IMR-90 (cell line): ENCODE measurements around the gene EGFR. TPM values are rescaled to one million over a fixed set of nuclear protein-coding genes. Genes with fewer than 3 reads are reported as not detected.

ENCODE experiments used
- ATAC-seq: fragments of 200-7000 bp; cut with Tn5 transposase; 2 replicates; pipeline ENCODE4 v1.9.1; 2020; ENCODE audit warnings: low read depth, mild to moderate bottlenecking, moderate library complexity
- BruUV-seq: library from RNA; stranded (reverse); fragments of 400-500 nt; replicated peaks from 2 replicates; lab custom pipeline; 2021; lab: Mats Ljungman, UMichigan
- CTCF ChIA-PET: fragments of 300-600 bp; formaldehyde crosslinking; extraction: SDS; loops from one replicate; lab custom pipeline; 2021; ENCODE audit warnings: antibody characterized with exemption; lab: Yijun Ruan, JAX
- POLR2A ChIA-PET: fragments of 300-600 bp; sonication (Branson Sonifier 250); formaldehyde crosslinking; loops from one replicate; lab custom pipeline; 2022; ENCODE audit warnings: antibody characterized with exemption; ENCODE audit not compliant: unreplicated experiment; lab: Charles Lee
- DNase-seq: peaks from one replicate; pipeline ENCODE4 v3.0.0; 2013
- H2AFZ ChIP-seq: replicated peaks from 2 replicates; pipeline ENCODE3; 2013; ENCODE audit warnings: low read length, mild to moderate bottlenecking; ENCODE audit not compliant: poor library complexity
- H2AK5ac ChIP-seq: 2 replicates; pipeline ENCODE4 v1.6.1; 2013; ENCODE audit warnings: low read depth, low read length, inconsistent platforms
- H2AK9ac ChIP-seq: replicated peaks from 2 replicates; pipeline ENCODE3; 2013; ENCODE audit warnings: mild to moderate bottlenecking, low read depth, low read length, moderate library complexity; ENCODE audit not compliant: poor library complexity
- H2BK120ac ChIP-seq: 2 replicates; pipeline ENCODE4 v1.6.1; 2013; ENCODE audit warnings: low read depth, low read length, inconsistent platforms
- H2BK15ac ChIP-seq: 3 replicates; pipeline ENCODE4 v1.6.1; 2013; ENCODE audit warnings: low read depth, low read length, inconsistent platforms
- H2BK20ac ChIP-seq: 2 replicates; pipeline ENCODE4 v1.6.1; 2013; ENCODE audit warnings: low read depth, mild to moderate bottlenecking, inconsistent platforms, low read length, moderate library complexity
- H2BK5ac ChIP-seq: 2 replicates; pipeline ENCODE4 v1.6.1; 2013; ENCODE audit warnings: mild to moderate bottlenecking, low read depth, low read length, inconsistent platforms; ENCODE audit not compliant: poor library complexity, severe bottlenecking
- H3K14ac ChIP-seq: replicated peaks from 2 replicates; pipeline ENCODE4 v1.6.1; 2013; ENCODE audit warnings: low read depth, low read length, inconsistent platforms
- H3K18ac ChIP-seq: 2 replicates; pipeline ENCODE4 v1.6.1; 2013; ENCODE audit warnings: low read depth, low read length, control low read depth
- H3K23ac ChIP-seq: 2 replicates; pipeline ENCODE4 v1.6.1; 2013; ENCODE audit warnings: low read depth, low read length, inconsistent platforms
- H3K27ac ChIP-seq: 2 replicates; pipeline ENCODE4 v1.5.1; 2013; ENCODE audit warnings: mild to moderate bottlenecking, control low read depth, low read length; ENCODE audit not compliant: insufficient read depth
- H3K27me3 ChIP-seq: 2 replicates; pipeline ENCODE4 v1.6.1; 2013; ENCODE audit warnings: low read length; ENCODE audit not compliant: control insufficient read depth, insufficient read depth
- H3K36me3 ChIP-seq: 2 replicates; pipeline ENCODE4 v1.6.1; 2013; ENCODE audit warnings: low read length, mixed read lengths; ENCODE audit not compliant: control insufficient read depth, insufficient read depth
- H3K4ac ChIP-seq: 2 replicates; pipeline ENCODE4 v1.6.1; 2013; ENCODE audit warnings: low read depth, low read length, inconsistent platforms
- H3K4me1 ChIP-seq: 2 replicates; pipeline ENCODE4 v1.6.1; 2013; ENCODE audit warnings: low read length, mixed read lengths; ENCODE audit not compliant: control insufficient read depth, insufficient read depth
- H3K4me2 ChIP-seq: 2 replicates; pipeline ENCODE4 v1.6.1; 2013; ENCODE audit warnings: low read depth, mild to moderate bottlenecking, control low read depth, low read length, moderate library complexity
- H3K4me3 ChIP-seq: 2 replicates; pipeline ENCODE4 v1.5.1; 2013; ENCODE audit warnings: low read depth, mild to moderate bottlenecking, control low read depth, low read length, moderate library complexity; ENCODE audit not compliant: insufficient read depth
- H3K56ac ChIP-seq: 2 replicates; pipeline ENCODE4 v1.6.1; 2013; ENCODE audit warnings: low read length, inconsistent platforms; ENCODE audit not compliant: insufficient read depth; ENCODE audit errors: extremely low read depth
- H3K79me1 ChIP-seq, 2 experiments: 2 replicates each; pipeline ENCODE4 v1.6.1; 2013; ENCODE audit warnings: low read length in 2 of 2, inconsistent platforms in 1 of 2, low read depth in 1 of 2
- H3K9ac ChIP-seq: 2 replicates; pipeline ENCODE4 v1.6.1; 2013; ENCODE audit warnings: low read depth, low read length, control low read depth
- H3K9me1 ChIP-seq: 2 replicates; pipeline ENCODE4 v1.6.1; 2013; ENCODE audit warnings: low read length, inconsistent platforms; ENCODE audit not compliant: insufficient read depth
- H3K9me3 ChIP-seq: 2 replicates; pipeline ENCODE4 v1.6.1; 2013; ENCODE audit warnings: low read length; ENCODE audit not compliant: control insufficient read depth, insufficient read depth
- H4K20me1 ChIP-seq: 2 replicates; pipeline ENCODE4 v1.6.1; 2013; ENCODE audit warnings: low read length, inconsistent platforms; ENCODE audit not compliant: insufficient read depth
- H4K5ac ChIP-seq: 2 replicates; pipeline ENCODE4 v1.6.1; 2013; ENCODE audit warnings: mild to moderate bottlenecking, low read depth, low read length, control low read depth
- H4K8ac ChIP-seq, 2 experiments: 2 replicates each; pipeline ENCODE4 v1.6.1; 2013; ENCODE audit warnings: low read depth in 2 of 2, low read length in 2 of 2, control low read depth in 1 of 2, inconsistent platforms in 1 of 2
- H4K91ac ChIP-seq: 2 replicates; pipeline ENCODE4 v1.6.1; 2013; ENCODE audit warnings: low read depth, low read length, inconsistent platforms; ENCODE audit not compliant: insufficient read depth
- CTCF ChIP-seq: conservative IDR thresholded peaks from 2 replicates; pipeline ENCODE4 v1.5.1; 2012; ENCODE audit warnings: mild to moderate bottlenecking, low read depth, low read length, improper control_type of control experiment
- RAD21 ChIP-seq: IDR thresholded peaks from 2 replicates; pipeline ENCODE4 v1.6.1; 2012; ENCODE audit warnings: low read length, improper control_type of control experiment
- SMC3 ChIP-seq: fragments of 150-350 bp; IDR thresholded peaks from 2 replicates; pipeline ENCODE4 v1.6.1; 2016; ENCODE audit warnings: low read depth, mild to moderate bottlenecking, antibody characterized with exemption, low read length, moderate library complexity
- WGBS, 2 experiments: methylation state at CpG; one replicate each; pipeline versions ENCODE4 v1.1.5 to v1.1.7; 2013; ENCODE audit warnings: missing lambda C conversion rate in 2 of 2; ENCODE audit not compliant: insufficient read length in 1 of 2; ENCODE audit errors: extremely low coverage in 2 of 2; 5-methylcytosine and 5-hydroxymethylcytosine counted together
- dilution Hi-C: fragments of 300-500 bp; cut with HindIII; formaldehyde crosslinking; loops from one replicate; pipeline ENCODE4 v1.14.3; 2018; ENCODE audit warnings: low sequenced_read_pairs; ENCODE audit not compliant: unreplicated experiment
- in situ Hi-C: fragments of 300-500 bp; cut with MboI; formaldehyde crosslinking; loops from 3 replicates; pipeline ENCODE4 v1.14.3; 2019; ENCODE audit warnings: low sequenced_read_pairs, inconsistent platforms, mixed read lengths
- intact Hi-C: fragments of 100-400 bp; cut with micrococcal nuclease; formaldehyde crosslinking; loops from 2 replicates; pipeline ENCODE4 v1.10.0; 2022
- polyA plus RNA-seq, 3 experiments: library from polyadenylated mRNA; depleted of rRNA; stranded (reverse); fragments of >200 nt; gene quantifications; 2 replicates each; pipeline ENCODE4 v1.2.3, GENCODE V29; 2012; ENCODE audit warnings: low replicate concordance in 1 of 3
- total RNA-seq: library from RNA; depleted of rRNA; stranded (reverse); fragments of >200 nt; gene quantifications from 2 replicates; pipeline ENCODE4 v1.2.3, GENCODE V29; 2012

EGFR gene
- total and polyA plus RNA-seq, 2 of the 4 experiments (the other 2 are of a cell fraction), result 36.9 to 60.4 TPM

- 90% methylated on average over 15 of the region's 25 CpGs; no CpG with 5 or more reads in 1 of the 2 experiments for WGBS, 2 experiments
- Histone ChIP-seq H3K18ac (no peak overlapping the region), H3K4me2 (no peak overlapping the region), H2AFZ (peak overlapping the region; percentile 16), H2BK15ac (0 out of 3 replicates have a peak overlapping the region, but pooled peaks have one; percentile 16), H3K4ac (0 out of 2 replicates have a peak overlapping the region, but pooled peaks have one; percentile 9), H4K8ac (peak overlapping the region in 1 of 2 experiments; percentile 13; a peak in 2 of 4 replicates), H3K36me3 (peaks cover 52% of the 10 kb centered on the region), H3K14ac (no peak overlapping the region), H3K79me1 (peaks cover 50 to 77% of the 10 kb centered on the region in 2 experiments), H4K5ac (no peak overlapping the region), H2AK5ac (peak overlapping the region; percentile 39; the same call in 1 of the 2 replicates), H3K4me1 (peaks cover 18% of the 10 kb centered on the region), H3K56ac (no peak overlapping the region), H4K91ac (no peak overlapping the region), H4K20me1 (no peaks in the 10 kb centered on the region), H2BK20ac (no peak overlapping the region), H3K23ac (no peak overlapping the region), H2BK120ac (no peak overlapping the region), H3K9ac (no peak overlapping the region), H3K9me1 (peaks cover 20% of the 10 kb centered on the region), H2BK5ac (peak overlapping the region; percentile 19), H2AK9ac (peak overlapping the region; percentile 39), H3K27me3 (no peaks in the 10 kb centered on the region), H3K27ac (peak overlapping the region; percentile 31), H3K4me3 (no peak overlapping the region), H3K9me3 (no peaks in the 10 kb centered on the region)
- dilution Hi-C loops, result no loop called here
- CTCF ChIA-PET, result no interaction called here
- TF ChIP-seq CTCF (0 out of 2 replicates have a peak, but pooled peaks have one; percentile 22), RAD21 (no peak; the same call in 1 of the 2 replicates), SMC3 (peak; percentile 15; the same call in 1 of the 2 replicates)
- intact Hi-C loops, result no loop called here
- BruUV-seq, result no TSS peak
- DNase-seq (no peak), ATAC-seq (peak; percentile 13; the same call in 1 of the 2 replicates)
- POLR2A ChIA-PET, result no interaction called here
- in situ Hi-C loops, result no loop called here
Measured at GRCh38 chr7:55144333-55145317, 125.8 kb downstream of the EGFR start.
